Smooth muscle cell of bladder (primary cell): ENCODE measurements around the gene LYZL6. TPM values are rescaled to one million over a fixed set of nuclear protein-coding genes. Genes with fewer than 3 reads are reported as not detected.

ENCODE experiments used
- total RNA-seq: library from RNA; depleted of rRNA; stranded (reverse); fragments of >200 nt; gene quantifications from 2 replicates; pipeline ENCODE4 v1.2.3, GENCODE V29; 2014

LYZL6 gene
- total RNA-seq = not detected in 2 replicates

GRCh38 chr17:35943537-35943936, at the start of gene LYZL6:
Gene LYZL6 (minus strand): TSS chr17:35943713. CDS start chr17:35939356, 4,357 bp downstream.

GRCh38 chr17:35986643-35987042, 43.1 kb upstream of the LYZL6 start, which contains the start of gene CCL14:
Gene CCL14 (minus strand): TSS chr17:35986729. CDS start chr17:35986649, 80 bp downstream.

GRCh38 chr17:35981246-35981645, 37.7 kb upstream of the LYZL6 start, which contains the start of gene CCL16:
Gene CCL16 (minus strand): TSS chr17:35981497. CDS start chr17:35981420, 77 bp downstream.

GRCh38 chr17:35930211-35931065, 13.1 kb downstream of the LYZL6 start, which contains the start of gene RDM1:
Gene RDM1 (minus strand): TSS chr17:35930773. CDS start chr17:35930727, 46 bp downstream.

Other genes with a start within 250 kb of the LYZL6 start
- 1.7 and 7.3 TPM in 2 replicates for gene RASL10B, start 212.1 kb downstream of the LYZL6 start, total RNA-seq
- gene GAS2L2, start 190.5 kb downstream of the LYZL6 start, total RNA-seq = under 0.01 and 0.09 TPM in 2 replicates
- not detected in 2 replicates for gene C17orf50, start 182.8 kb downstream of the LYZL6 start, total RNA-seq
- gene MMP28, start 148.1 kb downstream of the LYZL6 start, total RNA-seq = 1.0 and 2.6 TPM in 2 replicates
- gene TAF15, start 134.2 kb downstream of the LYZL6 start, total RNA-seq = 49.5 and 55.0 TPM in 2 replicates
- gene HEATR9, start 74.8 kb downstream of the LYZL6 start, total RNA-seq = not detected in 2 replicates
- not detected in 2 replicates for gene CCL5, start 63.4 kb downstream of the LYZL6 start, total RNA-seq
- gene RDM1, start 12.9 kb downstream of the LYZL6 start, total RNA-seq = 0.09 and 0.28 TPM in 2 replicates
- gene CCL16, start 37.8 kb upstream of the LYZL6 start, total RNA-seq = not detected in 2 replicates
- gene CCL14, start 43.0 kb upstream of the LYZL6 start, total RNA-seq = not detected in 2 replicates
- gene CCL15, start 57.8 kb upstream of the LYZL6 start, total RNA-seq = not detected in 2 replicates
- not detected in 2 replicates for gene CCL23, start 74.3 kb upstream of the LYZL6 start, total RNA-seq
- gene CCL18, start 120.6 kb upstream of the LYZL6 start, total RNA-seq = not detected in 2 replicates
- not detected in 2 replicates for gene CCL3, start 146.4 kb upstream of the LYZL6 start, total RNA-seq
- not detected in 2 replicates for gene CCL4, start 160.1 kb upstream of the LYZL6 start, total RNA-seq
- 1.0 and 1.3 TPM in 2 replicates for gene TBC1D3B, start 232.9 kb upstream of the LYZL6 start, total RNA-seq